ENCODE results near the gene EMX1. TPM values are rescaled to one million over a fixed set of nuclear protein-coding genes. Genes with fewer than 3 reads are reported as not detected.

Gene EMX1
- total and polyA plus RNA-seq, 2 of the 13 experiments (the other 11 are each of a cell fraction or from before 2014, with no cell fraction given), result 0.62 to 4.9 TPM

- TF ChIP-seq ZIK1 (CRISPR knock-in tag; IDR thresholded peaks at IDR 0.05; ENCODE audit: borderline replicate concordance, low read depth), result peak; percentile 82; the same call in 1 of the 2 replicates
- TF ChIP-seq MIER2 (CRISPR knock-in tag; IDR thresholded peaks at IDR 0.05), result peak; percentile 52; the same call in 1 of the 2 replicates
- peak; percentile 43; the same call in 1 of the 2 replicates for TF ChIP-seq ZNF430 (CRISPR knock-in tag; IDR thresholded peaks at IDR 0.05)
- TF ChIP-seq FOXK1 (CRISPR knock-in tag; IDR thresholded peaks at IDR 0.05; ENCODE audit: borderline replicate concordance, low read depth), result no peak
- peak; percentile 99 for TF ChIP-seq PAX8 (CRISPR knock-in tag; IDR thresholded peaks at IDR 0.05; ENCODE audit: borderline replicate concordance)
- TF ChIP-seq EZH2 (conservative IDR thresholded peaks at IDR 0.05; ENCODE audit: low read depth, low read length), result no peak
- no peak for TF ChIP-seq ZNF644 (CRISPR knock-in tag; IDR thresholded peaks at IDR 0.05; ENCODE audit: low read depth)
- no peak for TF ChIP-seq MATR3 (CRISPR knock-in tag; IDR thresholded peaks at IDR 0.05)
- no peak; the same call in 1 of the 2 replicates for TF ChIP-seq RXRB (CRISPR knock-in tag; IDR thresholded peaks at IDR 0.05; ENCODE audit: borderline replicate concordance)
- TF ChIP-seq, protein P1, sequence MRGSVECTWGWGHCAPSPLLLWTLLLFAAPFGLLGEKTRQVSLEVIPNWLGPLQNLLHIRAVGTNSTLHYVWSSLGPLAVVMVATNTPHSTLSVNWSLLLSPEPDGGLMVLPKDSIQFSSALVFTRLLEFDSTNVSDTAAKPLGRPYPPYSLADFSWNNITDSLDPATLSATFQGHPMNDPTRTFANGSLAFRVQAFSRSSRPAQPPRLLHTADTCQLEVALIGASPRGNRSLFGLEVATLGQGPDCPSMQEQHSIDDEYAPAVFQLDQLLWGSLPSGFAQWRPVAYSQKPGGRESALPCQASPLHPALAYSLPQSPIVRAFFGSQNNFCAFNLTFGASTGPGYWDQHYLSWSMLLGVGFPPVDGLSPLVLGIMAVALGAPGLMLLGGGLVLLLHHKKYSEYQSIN (CRISPR knock-in tag; IDR thresholded peaks at IDR 0.05; ENCODE audit: borderline replicate concordance), result no peak
- TF ChIP-seq KLF11 (CRISPR knock-in tag; IDR thresholded peaks at IDR 0.05), result no peak
- peak; percentile 62; the same call in 1 of the 2 replicates for TF ChIP-seq ZSCAN29 (CRISPR knock-in tag; conservative IDR thresholded peaks at IDR 0.05)
- TF ChIP-seq ZNF891 (CRISPR knock-in tag; IDR thresholded peaks at IDR 0.05), result peak; percentile 73; the same call in 1 of the 2 replicates
- TF ChIP-seq ZNF274 (CRISPR knock-in tag; IDR thresholded peaks at IDR 0.05), result peak; percentile 24; the same call in 1 of the 2 replicates
- TF ChIP-seq MZF1 (CRISPR knock-in tag; IDR thresholded peaks at IDR 0.05; ENCODE audit: borderline replicate concordance), result no peak
- TF ChIP-seq ZNF343 (CRISPR knock-in tag; IDR thresholded peaks at IDR 0.05), result peak; percentile 69; the same call in 1 of the 2 replicates
- no peak; the same call in 1 of the 2 replicates for TF ChIP-seq ERF (CRISPR knock-in tag; IDR thresholded peaks at IDR 0.05)
- 0 out of 2 replicates have a peak, but pooled peaks have one; percentile 30 for TF ChIP-seq ZNF337 (CRISPR knock-in tag; IDR thresholded peaks at IDR 0.05; ENCODE audit: borderline replicate concordance, low read depth)
- TF ChIP-seq ZNF501 (CRISPR knock-in tag; IDR thresholded peaks at IDR 0.05), result no peak; the same call in 1 of the 2 replicates
- TF ChIP-seq, protein P2, sequence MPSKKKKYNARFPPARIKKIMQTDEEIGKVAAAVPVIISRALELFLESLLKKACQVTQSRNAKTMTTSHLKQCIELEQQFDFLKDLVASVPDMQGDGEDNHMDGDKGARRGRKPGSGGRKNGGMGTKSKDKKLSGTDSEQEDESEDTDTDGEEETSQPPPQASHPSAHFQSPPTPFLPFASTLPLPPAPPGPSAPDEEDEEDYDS (CRISPR knock-in tag; IDR thresholded peaks at IDR 0.05), result peak; percentile 38; the same call in 1 of the 2 replicates
- no peak for TF ChIP-seq ZNF317 (CRISPR knock-in tag; IDR thresholded peaks at IDR 0.05)
- TF ChIP-seq GTF2F1 (IDR thresholded peaks at IDR 0.05; ENCODE audit: low read length), result no peak
- TF ChIP-seq ZBTB38 (CRISPR knock-in tag; IDR thresholded peaks at IDR 0.05), result no peak; the same call in 1 of the 2 replicates
- no peak for TF ChIP-seq MLLT10 (CRISPR knock-in tag; IDR thresholded peaks at IDR 0.05)
- TF ChIP-seq ZNF598 (CRISPR knock-in tag; IDR thresholded peaks at IDR 0.05; ENCODE audit: borderline replicate concordance), result peak; percentile 14; the same call in 1 of the 2 replicates
- TF ChIP-seq, protein P3, sequence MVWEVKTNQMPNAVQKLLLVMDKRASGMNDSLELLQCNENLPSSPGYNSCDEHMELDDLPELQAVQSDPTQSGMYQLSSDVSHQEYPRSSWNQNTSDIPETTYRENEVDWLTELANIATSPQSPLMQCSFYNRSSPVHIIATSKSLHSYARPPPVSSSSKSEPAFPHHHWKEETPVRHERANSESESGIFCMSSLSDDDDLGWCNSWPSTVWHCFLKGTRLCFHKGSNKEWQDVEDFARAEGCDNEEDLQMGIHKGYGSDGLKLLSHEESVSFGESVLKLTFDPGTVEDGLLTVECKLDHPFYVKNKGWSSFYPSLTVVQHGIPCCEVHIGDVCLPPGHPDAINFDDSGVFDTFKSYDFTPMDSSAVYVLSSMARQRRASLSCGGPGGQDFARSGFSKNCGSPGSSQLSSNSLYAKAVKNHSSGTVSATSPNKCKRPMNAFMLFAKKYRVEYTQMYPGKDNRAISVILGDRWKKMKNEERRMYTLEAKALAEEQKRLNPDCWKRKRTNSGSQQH (CRISPR knock-in tag; IDR thresholded peaks at IDR 0.05; ENCODE audit: low read depth), result no peak
- no peak; the same call in 1 of the 2 replicates for TF ChIP-seq KMT2B (CRISPR knock-in tag; IDR thresholded peaks at IDR 0.05)
- no peak for TF ChIP-seq PLSCR1 (CRISPR knock-in tag; IDR thresholded peaks at IDR 0.05; ENCODE audit: borderline replicate concordance)
Observed at GRCh38 chr2:72887032-72887739, 30.1 kb upstream of the EMX1 start, which contains the start of gene SPR (continued).

Data from HepG2 (cell line).